ENCODE measurements around the gene CACNA1B. TPM values are rescaled to one million over a fixed set of nuclear protein-coding genes. Genes with fewer than 3 reads are reported as not detected.

The CACNA1B gene
- total and polyA plus RNA-seq, 2 of the 13 experiments (the other 11 are each of a cell fraction or from before 2014, with no cell fraction given) = under 0.01 to 0.04 TPM

DNA sequence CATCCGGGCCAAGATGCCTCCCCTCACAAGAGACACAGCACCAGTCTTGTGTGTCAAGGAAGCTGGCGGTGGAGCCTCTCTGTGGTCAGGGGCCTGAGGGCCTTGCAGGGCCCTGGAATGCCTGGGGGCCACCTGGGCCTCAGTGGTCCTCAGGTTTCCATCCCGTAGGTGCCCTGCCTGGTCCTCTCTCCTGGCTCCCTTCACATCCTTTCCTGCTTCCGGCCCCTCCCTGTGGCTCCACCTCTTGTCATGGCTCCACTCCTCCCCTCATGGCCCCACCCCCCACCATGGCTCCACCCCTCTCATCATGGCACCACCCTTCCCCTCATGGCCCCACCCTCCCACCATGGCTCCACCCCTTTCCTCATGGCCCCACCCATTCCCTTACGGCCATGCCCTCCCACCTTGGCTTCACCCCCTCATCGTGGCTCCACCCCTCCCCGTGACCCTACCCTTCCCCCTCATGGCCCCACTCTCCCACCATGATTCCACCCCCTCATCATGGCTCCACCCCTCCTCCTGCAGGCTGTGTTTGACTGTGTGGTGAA is 175.8 kb downstream of the CACNA1B start:
- Histone ChIP-seq H3K4me1 (ENCODE audit: insufficient read depth, low read length) (no peaks in the 10 kb centered on the region), H3K4me3 (replicated peaks in 1 of 3; ENCODE audit: insufficient read depth in 1 of 3, low read depth in 2 of 3, low read length in 3 of 3) (no peak overlapping the region), H3K79me2 (ENCODE audit: insufficient read depth, low read length) (no peaks in the 10 kb centered on the region), H2AFZ (ENCODE audit: low read length) (no peak overlapping the region), H3K27me3 (ENCODE audit: control insufficient read depth in 1 of 2, insufficient read depth in 2 of 2, low read length in 2 of 2) (peaks cover 9 to 60% of the 10 kb centered on the region in 2 experiments), H3K4me2 (ENCODE audit: low read depth, low read length) (no peak overlapping the region), H3K36me3 (replicated peaks in 1 of 2; ENCODE audit: control insufficient read depth in 1 of 2, insufficient read depth in 2 of 2, low read length in 2 of 2) (no peaks in the 10 kb centered on the region), H3K9ac (ENCODE audit: insufficient read depth, low read depth, low read length) (no peak overlapping the region), H3K9me3 (ENCODE audit: low read length) (no peaks in the 10 kb centered on the region), H3K27ac (ENCODE audit: extremely low read length, insufficient read depth, low read length) (no peak overlapping the region), H4K20me1 (ENCODE audit: insufficient read depth, low read length) (no peaks in the 10 kb centered on the region)
- ATAC-seq (no peak), DNase-seq (ENCODE audit: low spot score) (no peak), FAIRE-seq (no peak)
- TF ChIP-seq AGO1 (IDR thresholded peaks at IDR 0.05; ENCODE audit: low read depth, low read length, poor library complexity, severe bottlenecking) (no peak), KDM1A (CRISPR knock-in tag; IDR thresholded peaks at IDR 0.05) (no peak), KLF15 (CRISPR knock-in tag; IDR thresholded peaks at IDR 0.05; ENCODE audit: borderline replicate concordance) (no peak), SYNCRIP (IDR thresholded peaks at IDR 0.05; ENCODE audit: insufficient read depth, low read depth, low read length) (no peak), ZNF713 (CRISPR knock-in tag; IDR thresholded peaks at IDR 0.05) (no peak), ZNF841 (CRISPR knock-in tag; IDR thresholded peaks at IDR 0.05; ENCODE audit: borderline replicate concordance) (no peak), ZMYM4 (CRISPR knock-in tag; IDR thresholded peaks at IDR 0.05) (no peak), SIN3B (IDR thresholded peaks at IDR 0.05; ENCODE audit: low read length) (no peak), RCOR2 (CRISPR knock-in tag; IDR thresholded peaks at IDR 0.05) (no peak), ZNF317 (CRISPR knock-in tag; IDR thresholded peaks at IDR 0.05) (no peak), HNF4G (IDR thresholded peaks at IDR 0.05; ENCODE audit: borderline replicate concordance, low read depth, low read length) (no peak), HNF4G (CRISPR knock-in tag; IDR thresholded peaks at IDR 0.05; ENCODE audit: borderline replicate concordance, low read depth) (no peak), ZNF367 (CRISPR knock-in tag; IDR thresholded peaks at IDR 0.05; ENCODE audit: borderline replicate concordance) (no peak), ARHGAP35 (CRISPR knock-in tag; IDR thresholded peaks at IDR 0.05; ENCODE audit: borderline replicate concordance) (no peak), ZFYVE20 (CRISPR knock-in tag; IDR thresholded peaks at IDR 0.05; ENCODE audit: borderline replicate concordance, low read depth) (no peak), KDM3A (CRISPR knock-in tag; IDR thresholded peaks at IDR 0.05; ENCODE audit: low read depth) (no peak), GABPA (IDR thresholded peaks at IDR 0.05; ENCODE audit: low read depth, low read length) (no peak), GABPA (CRISPR knock-in tag; IDR thresholded peaks at IDR 0.05; ENCODE audit: low read depth) (no peak), ZFP41 (CRISPR knock-in tag; IDR thresholded peaks at IDR 0.05; ENCODE audit: borderline replicate concordance) (no peak), HNRNPH1 (optimal IDR thresholded peaks at IDR 0.05; ENCODE audit: low read depth, low read length) (no peak)
- TF ChIP-seq, protein P1, sequence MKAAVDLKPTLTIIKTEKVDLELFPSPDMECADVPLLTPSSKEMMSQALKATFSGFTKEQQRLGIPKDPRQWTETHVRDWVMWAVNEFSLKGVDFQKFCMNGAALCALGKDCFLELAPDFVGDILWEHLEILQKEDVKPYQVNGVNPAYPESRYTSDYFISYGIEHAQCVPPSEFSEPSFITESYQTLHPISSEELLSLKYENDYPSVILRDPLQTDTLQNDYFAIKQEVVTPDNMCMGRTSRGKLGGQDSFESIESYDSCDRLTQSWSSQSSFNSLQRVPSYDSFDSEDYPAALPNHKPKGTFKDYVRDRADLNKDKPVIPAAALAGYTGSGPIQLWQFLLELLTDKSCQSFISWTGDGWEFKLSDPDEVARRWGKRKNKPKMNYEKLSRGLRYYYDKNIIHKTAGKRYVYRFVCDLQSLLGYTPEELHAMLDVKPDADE (CRISPR knock-in tag; IDR thresholded peaks at IDR 0.05) = no peak
- BruUV-seq (replicated peaks) = no TSS peak
- in situ Hi-C loops (cut with HindIII; ENCODE audit: extremely low pct_ligation_motif_present, low pct_unique_long_range_greater_than_20kb) = no loop called here
- intact Hi-C loops (cut with micrococcal nuclease; ENCODE audit: unreplicated experiment) = no loop called here
- ChIA-PET POLR2A (no interaction called here), CTCF (ENCODE audit: low intra/inter-chr PET ratio, low total read pairs) (no interaction called here)
- WGBS (ENCODE audit: low lambda C conversion rate) = 17% methylated on average over 5 of the region's 7 CpGs

All from HepG2 (cell line).